GM18499 (cell line): ENCODE results near the gene ELOVL4.

ENCODE experiments used
- ATAC-seq: cut with Tn5 transposase; IDR thresholded peaks from one replicate; pipeline ENCODE4 v1.9.1; 2021; ENCODE audit warnings: moderate number of reproducible peaks; ENCODE audit not compliant: insufficient read depth, unreplicated experiment

ELOVL4 gene

DNA sequence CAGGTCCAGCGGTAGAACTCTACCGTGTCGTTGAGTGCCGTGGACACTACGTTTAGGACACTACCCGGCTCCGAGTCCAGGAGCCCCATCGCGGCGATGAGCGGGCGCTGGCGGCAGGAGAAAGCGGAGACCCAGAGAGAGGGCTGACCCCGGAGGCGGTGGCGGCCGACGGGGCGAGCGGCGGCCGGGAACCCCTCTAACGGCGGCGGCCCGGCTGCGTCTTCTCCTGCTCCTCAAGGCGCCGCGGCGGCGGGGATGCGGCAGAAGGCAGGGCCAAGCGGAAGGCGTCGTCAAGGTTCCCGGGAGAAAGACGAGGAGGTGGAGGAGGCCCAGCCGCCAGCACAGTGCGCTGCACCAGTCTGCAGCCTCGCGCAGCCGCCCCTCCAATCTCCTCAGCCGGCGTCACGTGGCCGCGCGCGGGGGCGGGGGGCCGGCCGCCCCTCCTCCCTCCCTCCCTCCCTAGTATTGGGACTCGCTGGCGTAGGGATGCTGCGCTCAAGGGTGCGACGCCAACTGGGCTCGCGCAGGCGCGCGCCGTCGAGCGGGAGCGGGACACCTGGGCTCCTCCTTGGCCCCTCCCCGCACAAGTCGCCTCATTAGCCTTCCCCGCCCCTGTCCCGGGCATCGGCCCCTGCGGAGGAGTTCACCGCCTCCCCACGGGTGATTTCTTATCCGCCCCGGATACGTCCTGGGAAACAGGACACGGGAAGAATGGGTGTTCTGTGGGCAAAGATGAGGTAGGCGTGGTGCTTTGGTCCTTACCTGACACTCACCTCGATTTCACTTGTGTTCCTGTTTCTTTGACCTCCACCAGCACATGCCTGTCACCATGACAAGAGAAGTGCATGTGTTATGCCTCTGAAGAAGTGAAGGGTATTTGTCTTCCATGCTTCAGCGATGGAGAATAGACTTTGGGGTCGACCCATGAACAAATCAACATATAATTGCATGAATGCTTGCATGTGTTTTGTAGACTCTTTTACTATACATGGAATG lies at the start of gene ELOVL4:
Gene ELOVL4 (minus strand): TSS at position 363 of the 996 bp plus-strand sequence. CDS start 274 bp downstream, at position 89.
- ATAC-seq, result no peak

- ATAC-seq, result no peak
Observed at GRCh38 chr6:79993911-79994309, 46.6 kb upstream of the ELOVL4 start.

GRCh38 chr6:79993012-79993910 lies 45.9 kb upstream of the ELOVL4 start:
- no peak for ATAC-seq

DNA sequence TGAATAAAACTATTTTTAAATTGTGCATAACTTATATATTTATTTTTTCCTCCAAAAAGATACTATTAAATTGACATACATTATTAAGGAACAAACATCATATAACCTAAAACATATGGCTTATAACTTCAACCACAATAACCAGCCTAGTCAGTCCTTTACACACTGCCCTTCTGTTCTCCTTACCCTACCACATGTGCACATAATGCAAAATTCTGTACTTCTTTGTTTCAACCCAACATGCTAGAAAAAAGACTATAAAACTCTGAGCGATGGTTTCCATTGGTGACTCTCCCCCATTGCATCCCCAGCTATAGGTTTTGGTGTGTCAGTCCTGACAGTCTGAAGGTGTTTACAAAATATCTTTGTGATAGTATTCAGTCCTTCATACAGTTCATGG lies 42.3 kb upstream of the ELOVL4 start:
- no peak for ATAC-seq

DNA sequence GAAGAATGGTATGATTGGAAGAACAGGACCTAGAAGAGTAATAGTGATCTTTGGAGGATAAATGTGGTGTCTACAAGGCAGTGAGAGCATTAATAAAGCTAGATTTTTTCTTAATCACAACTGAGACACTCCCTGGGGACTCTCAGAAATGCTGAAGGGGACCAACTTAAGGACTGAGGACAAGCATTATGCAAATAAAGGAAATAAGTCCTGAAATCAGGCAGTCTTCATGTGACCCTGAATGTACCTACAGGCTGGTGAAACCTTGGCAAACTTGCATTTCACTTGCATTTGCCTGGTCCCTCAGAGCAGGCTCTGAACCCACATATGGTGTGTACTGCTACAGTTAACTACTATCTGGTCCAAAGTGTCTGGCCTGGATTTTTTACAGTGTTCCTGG lies 37.8 kb upstream of the ELOVL4 start:
- ATAC-seq, result no peak

DNA sequence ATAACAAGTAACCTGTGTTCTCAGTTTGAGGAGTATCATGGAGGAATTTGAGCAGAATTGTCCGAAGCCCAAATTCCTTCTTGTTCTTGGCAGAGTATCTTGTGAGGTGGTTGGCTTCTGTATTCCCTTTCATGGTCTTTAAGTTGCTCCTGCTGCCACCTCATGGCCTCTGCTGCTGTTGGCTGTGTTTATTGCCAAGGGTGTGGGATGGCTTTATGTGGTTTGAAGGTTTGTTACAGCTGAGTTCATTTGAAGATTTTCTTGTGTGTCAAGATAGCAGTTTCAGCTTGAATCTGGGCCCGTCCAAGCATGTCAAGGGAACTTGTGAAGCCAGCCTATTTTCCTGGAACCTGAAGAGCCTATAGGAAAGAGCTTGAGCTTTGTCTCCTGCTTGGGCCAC lies 36.9 kb upstream of the ELOVL4 start:
- ATAC-seq, result no peak

GRCh38 chr6:79981652-79982051 lies 34.3 kb upstream of the ELOVL4 start:
- no peak for ATAC-seq

DNA sequence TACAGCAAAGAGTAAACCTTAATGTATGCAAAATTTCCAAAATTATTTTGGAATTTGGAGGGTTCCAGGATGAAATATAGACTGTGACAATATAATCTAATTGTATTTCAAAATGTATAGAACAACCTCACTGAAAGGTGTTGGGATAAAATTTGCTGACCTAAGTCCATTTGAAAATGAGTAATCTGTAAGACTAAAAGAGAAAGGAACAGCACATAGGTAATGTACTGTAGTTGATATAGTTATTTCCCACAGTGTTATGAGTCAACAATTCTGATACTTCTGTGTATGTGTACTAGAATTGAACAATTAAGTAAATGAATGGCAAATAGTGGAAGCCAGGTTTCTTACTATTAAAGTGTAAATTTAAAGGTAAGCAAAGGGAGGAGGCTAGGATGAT lies 23.8 kb upstream of the ELOVL4 start:
- ATAC-seq, result no peak

- no peak for ATAC-seq
Observed at GRCh38 chr6:79969784-79970183, 22.4 kb upstream of the ELOVL4 start.

DNA sequence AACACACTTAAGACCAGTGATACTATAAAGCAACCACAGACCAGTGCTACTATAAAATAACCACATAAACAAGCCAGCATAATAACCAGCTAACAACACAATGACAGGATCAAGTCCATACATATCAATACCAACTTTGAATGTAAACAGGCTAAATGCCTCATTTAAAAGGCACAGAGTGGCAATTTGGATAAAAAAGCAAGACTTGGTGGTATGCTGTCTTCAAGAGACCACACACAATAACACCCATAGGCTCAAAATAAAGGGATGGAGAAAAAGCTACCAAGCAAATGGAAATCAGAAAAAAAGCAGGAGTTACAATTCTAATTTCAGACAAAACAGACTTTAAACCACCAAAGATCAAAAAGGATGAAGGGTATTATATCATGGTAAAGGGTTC lies 19.8 kb upstream of the ELOVL4 start:
- no peak for ATAC-seq

GRCh38 chr6:79964607-79965081 lies 17.3 kb upstream of the ELOVL4 start:
- no peak for ATAC-seq

DNA sequence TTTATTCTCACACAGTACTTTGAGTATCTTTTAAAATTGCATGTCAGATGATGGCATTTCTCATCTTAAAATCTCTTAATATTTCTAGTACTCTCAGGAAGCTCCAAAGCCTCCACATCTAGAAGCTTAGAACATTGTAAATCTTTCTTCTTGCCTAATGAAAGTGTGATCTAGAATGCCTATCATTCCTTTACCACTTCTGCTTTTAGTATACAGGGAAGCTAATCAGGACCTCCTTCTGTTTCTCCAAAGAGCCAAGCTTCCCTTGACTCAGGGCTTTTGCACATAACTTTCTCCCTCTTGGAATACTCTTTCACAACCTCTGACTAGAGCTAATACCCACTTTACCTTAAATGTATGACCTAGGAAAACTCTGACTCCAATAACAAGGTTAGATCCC lies 7.5 kb upstream of the ELOVL4 start:
- ATAC-seq, result no peak

- ATAC-seq, result peak; percentile 70
Observed at GRCh38 chr6:79949233-79949632, 1.9 kb upstream of the ELOVL4 start.

- no peak for ATAC-seq
Observed at GRCh38 chr6:79946272-79947190, 822 bp downstream of the ELOVL4 start.

GRCh38 chr6:79943133-79943532 lies 4.2 kb downstream of the ELOVL4 start:
- no peak for ATAC-seq

- no peak for ATAC-seq
Observed at GRCh38 chr6:79941489-79942151, 5.7 kb downstream of the ELOVL4 start.

- no peak for ATAC-seq
Observed at GRCh38 chr6:79928478-79928998, 18.8 kb downstream of the ELOVL4 start.

DNA sequence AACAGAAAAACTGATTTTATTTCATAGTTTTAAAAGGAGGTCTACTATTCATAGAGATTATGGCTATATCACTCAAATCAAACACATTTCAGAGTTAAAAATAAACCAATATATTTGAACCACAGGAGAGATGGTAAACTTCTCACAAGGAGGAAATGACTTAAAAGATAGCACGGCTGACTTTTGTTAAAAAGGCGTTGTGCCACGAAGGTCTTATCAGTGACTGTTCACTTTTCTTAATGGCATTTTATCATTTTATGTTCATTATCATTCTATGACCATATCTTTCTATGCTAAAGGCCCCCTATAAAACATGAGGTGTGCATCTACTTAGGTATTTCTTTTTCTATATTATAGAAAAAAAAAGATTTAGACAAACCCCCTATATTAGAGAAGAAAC lies 19.6 kb downstream of the ELOVL4 start:
- no peak for ATAC-seq

- no peak for ATAC-seq
Observed at GRCh38 chr6:79923270-79923669, 24.1 kb downstream of the ELOVL4 start.
